ENCODE measurements around the gene HOXC5. TPM values are rescaled to one million over a fixed set of nuclear protein-coding genes. Genes with fewer than 3 reads are reported as not detected.
A peak's percentile ranks its signal among the peaks of the same experiment; 100 is the strongest.

HOXC5 gene
- total RNA-seq, 4 donors from 2014 or later = 1.4 to 2.7 (median 1.7) TPM

DNA sequence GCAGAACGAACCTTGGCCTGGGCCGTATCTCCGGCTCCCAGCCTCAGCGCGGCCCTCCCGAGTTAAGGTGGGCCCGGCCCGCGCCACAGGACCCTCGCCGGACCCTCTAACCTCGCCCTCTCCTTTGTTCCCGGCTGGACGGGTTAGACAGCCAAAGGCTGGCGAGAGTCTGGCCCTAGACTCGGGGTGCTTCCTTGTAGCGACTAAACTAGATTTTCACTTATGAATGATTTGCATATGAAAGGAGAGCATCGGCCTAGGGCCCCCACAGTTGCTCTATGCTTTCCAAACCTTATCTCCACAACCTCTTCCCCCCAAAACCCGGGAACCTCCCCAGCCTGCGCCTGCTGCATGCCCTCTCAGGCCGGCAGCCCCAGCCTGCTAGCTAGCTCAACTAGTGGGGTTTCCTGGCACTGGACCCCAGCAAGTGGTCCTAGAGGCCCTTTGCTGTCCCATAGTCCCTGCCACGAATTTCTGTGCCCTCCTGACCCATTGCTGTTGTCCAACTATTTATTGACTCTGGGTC lies 2.0 kb downstream of the HOXC5 start:
- H3K4me3 ChIP-seq = peak overlapping the region; percentile 38 to 77 (median 49)
- peak overlapping the region; percentile 66 to 99 (median 82) for H3K27ac ChIP-seq
- H3K36me3 ChIP-seq = peaks cover 0 to 5% (median 0%) of the 10 kb centered on the region in 3 donors
- peaks cover 0 to 97% (median 23%) of the 10 kb centered on the region in 4 donors for H3K4me1 ChIP-seq
- WGBS, 2 donors = 38 to 53% methylated on average over 12 to 16 of the region's 22 CpGs
- DNase-seq (ENCODE audit: low spot score in 2 of 2) = no peak
- H3K9me3 ChIP-seq = no peaks in the 10 kb centered on the region
- TF ChIP-seq EP300 (IDR thresholded peaks at IDR 0.05) (no peak), POLR2A (IDR thresholded peaks at IDR 0.05) (no peak)
- TF ChIP-seq, protein P1, sequence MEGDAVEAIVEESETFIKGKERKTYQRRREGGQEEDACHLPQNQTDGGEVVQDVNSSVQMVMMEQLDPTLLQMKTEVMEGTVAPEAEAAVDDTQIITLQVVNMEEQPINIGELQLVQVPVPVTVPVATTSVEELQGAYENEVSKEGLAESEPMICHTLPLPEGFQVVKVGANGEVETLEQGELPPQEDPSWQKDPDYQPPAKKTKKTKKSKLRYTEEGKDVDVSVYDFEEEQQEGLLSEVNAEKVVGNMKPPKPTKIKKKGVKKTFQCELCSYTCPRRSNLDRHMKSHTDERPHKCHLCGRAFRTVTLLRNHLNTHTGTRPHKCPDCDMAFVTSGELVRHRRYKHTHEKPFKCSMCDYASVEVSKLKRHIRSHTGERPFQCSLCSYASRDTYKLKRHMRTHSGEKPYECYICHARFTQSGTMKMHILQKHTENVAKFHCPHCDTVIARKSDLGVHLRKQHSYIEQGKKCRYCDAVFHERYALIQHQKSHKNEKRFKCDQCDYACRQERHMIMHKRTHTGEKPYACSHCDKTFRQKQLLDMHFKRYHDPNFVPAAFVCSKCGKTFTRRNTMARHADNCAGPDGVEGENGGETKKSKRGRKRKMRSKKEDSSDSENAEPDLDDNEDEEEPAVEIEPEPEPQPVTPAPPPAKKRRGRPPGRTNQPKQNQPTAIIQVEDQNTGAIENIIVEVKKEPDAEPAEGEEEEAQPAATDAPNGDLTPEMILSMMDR (IDR thresholded peaks at IDR 0.05) = no peak
- H3K27me3 ChIP-seq = peaks cover 0 to 41% of the 10 kb centered on the region in 2 donors

DNA sequence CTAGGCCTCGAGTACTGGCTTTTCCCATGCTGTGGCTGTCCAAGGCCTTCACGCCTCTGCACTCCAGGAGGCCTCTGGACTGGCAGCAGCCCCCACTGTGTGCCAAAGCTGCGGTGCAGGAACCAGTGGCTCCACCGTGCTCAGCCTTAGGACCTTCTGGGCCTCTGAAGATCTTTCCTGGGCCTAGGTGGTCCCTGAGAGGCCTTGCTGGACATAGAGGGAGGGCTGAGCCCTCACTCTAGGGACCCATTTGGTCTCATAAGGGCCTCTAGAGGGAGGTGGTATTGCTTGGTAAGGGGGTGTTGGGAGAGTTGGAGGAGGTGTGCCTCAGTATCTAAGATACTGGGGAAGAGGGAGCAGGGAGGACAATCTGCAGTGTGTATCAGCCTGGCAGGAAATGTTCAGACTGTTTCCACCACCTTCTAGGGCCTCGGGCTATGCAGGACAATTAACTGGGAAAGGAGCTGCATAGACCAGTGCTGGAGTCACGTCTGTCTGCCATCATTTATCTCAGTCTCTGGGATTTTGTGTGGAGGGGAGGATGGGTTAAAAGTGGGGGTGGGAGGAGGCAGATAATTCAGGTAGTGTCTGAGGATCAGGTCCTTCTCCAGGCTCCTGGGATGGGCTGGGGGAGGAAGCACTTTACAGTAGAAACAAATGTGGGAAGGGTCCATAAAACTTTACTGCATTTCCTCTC lies 2.9 kb downstream of the HOXC5 start:
- TF ChIP-seq, protein P1 (IDR thresholded peaks at IDR 0.05) = no peak
- TF ChIP-seq EP300 (IDR thresholded peaks at IDR 0.05) (no peak), POLR2A (IDR thresholded peaks at IDR 0.05) (no peak)
- no peaks in the 10 kb centered on the region for H3K9me3 ChIP-seq
- H3K27me3 ChIP-seq = peaks cover 0 to 32% of the 10 kb centered on the region in 2 donors
- H3K4me3 ChIP-seq = no peak overlapping the region
- DNase-seq (ENCODE audit: low spot score in 2 of 2) = no peak
- no peaks in the 10 kb centered on the region for H3K36me3 ChIP-seq
- peak overlapping the region in 3 of 4 donors; percentile 69 to 99 (median 96) for H3K27ac ChIP-seq
- H3K4me1 ChIP-seq = peaks cover 0 to 95% (median 23%) of the 10 kb centered on the region in 4 donors
- 49 to 64% methylated on average over 6 of the region's 6 CpGs for WGBS, 2 donors

DNA sequence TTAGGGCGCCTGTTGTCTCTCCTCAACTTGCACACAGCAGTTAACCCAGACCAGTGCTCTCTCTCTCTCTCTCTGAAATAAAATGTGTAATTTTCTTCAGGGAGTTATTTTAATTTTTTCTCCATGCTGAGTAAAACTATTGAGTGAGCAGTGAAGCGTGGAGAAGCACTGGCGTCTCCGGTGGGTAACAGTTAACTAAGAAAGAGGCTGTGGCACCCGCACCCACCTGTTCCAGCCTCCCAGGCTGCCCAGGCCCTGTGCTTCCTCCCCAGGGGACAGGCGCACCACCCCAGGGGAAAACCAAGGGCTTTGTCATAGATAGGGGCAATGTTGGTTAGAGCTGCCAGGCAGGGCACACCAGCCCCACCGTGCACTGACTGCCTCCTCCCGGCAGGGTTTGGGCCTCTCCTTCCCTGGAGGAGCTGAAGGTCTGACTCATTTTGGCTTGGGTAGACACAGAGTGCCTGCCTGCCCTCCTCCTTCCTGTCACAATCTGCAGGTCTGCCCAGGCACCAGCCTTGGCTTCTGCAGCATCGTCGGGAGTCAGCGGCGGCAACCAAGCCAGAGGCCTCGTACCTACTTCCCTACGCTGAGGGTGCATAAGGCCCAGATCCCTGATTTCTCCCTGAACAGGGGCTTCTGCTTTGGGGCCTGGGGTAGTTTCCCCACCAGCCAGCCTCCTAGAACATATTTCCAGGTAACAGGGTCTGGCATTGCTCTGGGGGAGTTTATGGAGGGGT lies 3.9 kb downstream of the HOXC5 start:
- TF ChIP-seq POLR2A (IDR thresholded peaks at IDR 0.05) (no peak), EP300 (IDR thresholded peaks at IDR 0.05) (no peak)
- TF ChIP-seq, protein P1 (IDR thresholded peaks at IDR 0.05) = no peak
- no peaks in the 10 kb centered on the region for H3K36me3 ChIP-seq
- no peak for DNase-seq (ENCODE audit: low spot score in 2 of 2)
- no peaks in the 10 kb centered on the region for H3K9me3 ChIP-seq
- 64 to 73% methylated on average over 13 to 14 of the region's 14 CpGs for WGBS, 2 donors
- peak overlapping the region in 1 of 4 donors; percentile 66 for H3K27ac ChIP-seq
- peaks cover 0 to 89% (median 23%) of the 10 kb centered on the region in 4 donors for H3K4me1 ChIP-seq
- H3K27me3 ChIP-seq = peaks cover 0 to 23% of the 10 kb centered on the region in 2 donors
- no peak overlapping the region for H3K4me3 ChIP-seq

DNA sequence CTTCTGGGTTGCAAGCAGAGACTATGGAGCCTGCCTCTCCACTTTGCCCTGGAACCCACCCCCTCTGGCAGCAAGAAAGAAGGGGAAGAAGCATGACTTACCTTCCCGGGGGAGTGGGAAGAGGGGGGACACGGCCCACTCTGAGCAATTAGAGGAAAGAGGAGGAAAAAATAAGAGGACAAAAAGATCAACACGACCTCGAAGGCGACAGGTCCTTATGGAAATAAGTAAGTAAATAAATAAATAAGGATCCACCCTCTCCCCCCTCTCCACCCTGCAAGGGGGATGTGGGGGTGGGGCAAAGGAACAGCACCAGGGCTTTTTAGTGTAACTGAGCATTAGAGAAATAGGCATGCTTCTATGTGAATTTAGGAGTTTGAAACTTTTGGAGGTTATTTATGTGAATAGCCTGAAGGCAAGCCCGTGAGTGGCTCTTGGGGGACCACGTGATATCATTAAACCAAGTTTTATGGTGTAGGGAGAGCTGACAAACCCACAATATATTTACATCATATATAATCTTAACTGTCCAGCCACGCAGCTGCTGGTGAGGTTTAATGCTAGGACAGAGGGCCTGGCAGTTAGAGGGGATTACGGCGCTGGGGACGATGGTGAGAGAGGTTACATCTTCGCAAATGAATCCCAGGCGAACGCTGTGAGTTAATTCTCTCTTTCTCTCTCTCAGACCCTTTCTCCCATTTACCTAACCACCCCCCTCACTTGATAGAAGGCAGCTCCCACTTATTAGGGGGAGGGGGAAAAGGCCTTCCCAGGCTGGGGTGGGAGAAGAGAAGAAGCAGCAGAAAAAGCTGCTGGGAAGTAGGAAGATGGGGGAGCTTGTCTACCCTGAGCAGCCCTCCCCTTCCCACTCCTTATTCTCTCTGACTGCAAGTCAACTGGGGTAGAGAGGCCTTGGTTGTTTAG lies 4.8 kb downstream of the HOXC5 start:
- Histone ChIP-seq H3K4me3 (no peak overlapping the region), H3K27me3 (peaks cover 0 to 14% of the 10 kb centered on the region in 2 donors), H3K4me1 (peaks cover 0 to 84% (median 23%) of the 10 kb centered on the region in 4 donors), H3K27ac (peak overlapping the region in 2 of 4 donors; percentile 66 to 83), H3K36me3 (no peaks in the 10 kb centered on the region), H3K9me3 (no peaks in the 10 kb centered on the region)
- 55 to 60% methylated on average over 14 of the region's 14 CpGs for WGBS, 2 donors
- no peak for TF ChIP-seq EP300 (IDR thresholded peaks at IDR 0.05)
- TF ChIP-seq, protein P1 (IDR thresholded peaks at IDR 0.05) = no peak
- no peak for TF ChIP-seq POLR2A (IDR thresholded peaks at IDR 0.05)
- no peak for DNase-seq (ENCODE audit: low spot score in 2 of 2)
